Liver (tissue), 3 donors: ENCODE results near the gene SLC29A3.

ENCODE experiments used
- CTCF ChIP-seq: fragments of 150-350 bp; IDR thresholded peaks from 2 replicates; pipeline ENCODE4 v1.5.1; 2017; ENCODE audit warnings: improper control_type of control experiment, low read depth, low read length; ENCODE audit not compliant: missing input control
- EGR1 ChIP-seq, 2 donors: IDR thresholded peaks; 2 replicates each; pipeline ENCODE4 v1.6.1; 2016 to 2018; ENCODE audit warnings: antibody characterized with exemption in 2 of 2, low read depth in 2 of 2
- GABPA ChIP-seq, 2 donors: IDR thresholded peaks in 1 of 2; conservative IDR thresholded peaks in 1 of 2; 2 replicates each; pipeline ENCODE4 v1.6.1; 2016; ENCODE audit warnings: antibody characterized with exemption in 2 of 2, mild to moderate bottlenecking in 1 of 2, moderate library complexity in 1 of 2
- JUND ChIP-seq, 2 donors: IDR thresholded peaks; 2 replicates each; pipeline ENCODE4 v1.6.1; 2016; ENCODE audit warnings: antibody characterized with exemption in 2 of 2
- REST ChIP-seq: IDR thresholded peaks from 2 replicates; pipeline ENCODE4 v1.6.1; 2016; ENCODE audit warnings: antibody characterized with exemption, mild to moderate bottlenecking
- SP1 ChIP-seq: IDR thresholded peaks from 2 replicates; pipeline ENCODE4 v1.6.1; 2018; ENCODE audit warnings: antibody characterized with exemption, mild to moderate bottlenecking
- YY1 ChIP-seq: IDR thresholded peaks from 2 replicates; pipeline ENCODE4 v1.6.1; 2016; ENCODE audit warnings: antibody characterized with exemption, mild to moderate bottlenecking
- donor health status: healthy.
- donor health status: healthy.

GRCh38 chr10:71308985-71309384 is 10.1 kb upstream of the SLC29A3 start:
- TF ChIP-seq SP1 = no peak
- TF ChIP-seq CTCF = no peak
- TF ChIP-seq REST = no peak
- peak in 1 of 2 donors; percentile 16 for TF ChIP-seq GABPA (IDR thresholded peaks at IDR 0.05 in 1 of 2, conservative IDR thresholded peaks at IDR 0.05 in 1 of 2)
- TF ChIP-seq YY1 = no peak
- TF ChIP-seq EGR1 (IDR thresholded peaks at IDR 0.05; ENCODE audit: low read depth in 2 of 2) = peak in 1 of 2 donors; percentile 22
- peak in 1 of 2 donors; percentile 19 for TF ChIP-seq JUND (IDR thresholded peaks at IDR 0.05)
